ENCODE measurements around the gene LONRF3. TPM values are rescaled to one million over a fixed set of nuclear protein-coding genes. Genes with fewer than 3 reads are reported as not detected.

Gene LONRF3
- total and polyA plus RNA-seq, 2 of the 13 experiments (the other 11 are each of a cell fraction or from before 2014, with no cell fraction given): 4.8 to 11.6 TPM

GRCh38 chrX:118975831-118976598 is 1.6 kb downstream of the LONRF3 start (continued):
- TF ChIP-seq KDM6A (CRISPR knock-in tag; IDR thresholded peaks at IDR 0.05; ENCODE audit: low read depth) (no peak), ZNF225 (CRISPR knock-in tag; IDR thresholded peaks at IDR 0.05) (no peak; the same call in 1 of the 2 replicates), ZNF44 (CRISPR knock-in tag; IDR thresholded peaks at IDR 0.05) (no peak), THAP8 (CRISPR knock-in tag; IDR thresholded peaks at IDR 0.05; ENCODE audit: borderline replicate concordance) (no peak), CSRNP1 (CRISPR knock-in tag; IDR thresholded peaks at IDR 0.05) (no peak), ZNF589 (CRISPR knock-in tag; conservative IDR thresholded peaks at IDR 0.05) (0 out of 2 replicates have a peak, but pooled peaks have one; percentile 43), KAT7 (CRISPR knock-in tag; IDR thresholded peaks at IDR 0.05; ENCODE audit: borderline replicate concordance) (no peak), GPN1 (CRISPR knock-in tag; IDR thresholded peaks at IDR 0.05; ENCODE audit: borderline replicate concordance) (no peak), ZNF782 (CRISPR knock-in tag; IDR thresholded peaks at IDR 0.05; ENCODE audit: borderline replicate concordance) (no peak; the same call in 1 of the 2 replicates), RFXAP (CRISPR knock-in tag; IDR thresholded peaks at IDR 0.05; ENCODE audit: borderline replicate concordance) (no peak), ISX (CRISPR knock-in tag; conservative IDR thresholded peaks at IDR 0.05) (no peak), ZSCAN9 (CRISPR knock-in tag; IDR thresholded peaks at IDR 0.05; ENCODE audit: borderline replicate concordance) (peak; percentile 75), XBP1 (CRISPR knock-in tag; IDR thresholded peaks at IDR 0.05) (no peak), ZNF274 (CRISPR knock-in tag; IDR thresholded peaks at IDR 0.05) (no peak), ZNF557 (CRISPR knock-in tag; IDR thresholded peaks at IDR 0.05) (no peak), MATR3 (CRISPR knock-in tag; IDR thresholded peaks at IDR 0.05) (no peak), ZNF121 (CRISPR knock-in tag; IDR thresholded peaks at IDR 0.05) (no peak), HINFP (CRISPR knock-in tag; IDR thresholded peaks at IDR 0.05; ENCODE audit: low read depth) (0 out of 2 replicates have a peak, but pooled peaks have one; percentile 32), HDAC6 (IDR thresholded peaks at IDR 0.05; ENCODE audit: low read depth, low read length) (no peak), KLF6 (CRISPR knock-in tag; IDR thresholded peaks at IDR 0.05) (no peak), ZNF446 (CRISPR knock-in tag; IDR thresholded peaks at IDR 0.05) (no peak), AFF4 (CRISPR knock-in tag; IDR thresholded peaks at IDR 0.05) (no peak), HNRNPUL1 (IDR thresholded peaks at IDR 0.05; ENCODE audit: low read depth, low read length) (no peak), HOXA7 (CRISPR knock-in tag; IDR thresholded peaks at IDR 0.05) (no peak)

All from HepG2 (cell line).